H9 (cell line): ENCODE measurements around the gene KDM4C. TPM values are rescaled to one million over a fixed set of nuclear protein-coding genes. Genes with fewer than 3 reads are reported as not detected.

Source experiments
- DNase-seq: peaks from one replicate; pipeline ENCODE4 v3.0.0-alpha.2; 2017
- H2AFZ ChIP-seq: one replicate; pipeline ENCODE4 v1.6.1; 2013; ENCODE audit warnings: mild to moderate bottlenecking, low read length, control low read depth, moderate library complexity
- H2AK5ac ChIP-seq: 2 replicates; pipeline ENCODE4 v1.6.1; 2013; ENCODE audit warnings: low read length, control low read depth, mixed read lengths; ENCODE audit not compliant: insufficient read length
- H2BK120ac ChIP-seq: one replicate; pipeline ENCODE4 v1.6.1; 2013; ENCODE audit warnings: low read depth, mild to moderate bottlenecking, low read length, control low read depth, inconsistent platforms; ENCODE audit not compliant: poor library complexity, severe bottlenecking
- H2BK12ac ChIP-seq: 2 replicates; pipeline ENCODE4 v1.6.1; 2013; ENCODE audit warnings: low read length, control low read depth, mixed read lengths, low read depth; ENCODE audit not compliant: insufficient read length
- H2BK15ac ChIP-seq: 2 replicates; pipeline ENCODE4 v1.6.1; 2013; ENCODE audit warnings: low read depth, low read length, control low read depth
- H2BK20ac ChIP-seq: one replicate; pipeline ENCODE4 v1.6.1; 2013; ENCODE audit warnings: low read depth, mild to moderate bottlenecking, low read length, control low read depth, inconsistent platforms; ENCODE audit not compliant: poor library complexity, severe bottlenecking
- H2BK5ac ChIP-seq: 2 replicates; pipeline ENCODE4 v1.6.1; 2013; ENCODE audit warnings: low read length, control low read depth, mixed read lengths; ENCODE audit not compliant: insufficient read length
- H3K14ac ChIP-seq: 2 replicates; pipeline ENCODE4 v1.6.1; 2013; ENCODE audit warnings: low read length, control low read depth; ENCODE audit not compliant: insufficient read depth
- H3K18ac ChIP-seq: 2 replicates; pipeline ENCODE4 v1.6.1; 2013; ENCODE audit warnings: low read depth, mild to moderate bottlenecking, mixed read lengths, low read length, control low read depth; ENCODE audit not compliant: insufficient read length
- H3K23ac ChIP-seq: 2 replicates; pipeline ENCODE4 v1.6.1; 2013; ENCODE audit warnings: low read length, control low read depth, mixed read lengths, low read depth; ENCODE audit not compliant: insufficient read length
- H3K23me2 ChIP-seq: 2 replicates; pipeline ENCODE4 v1.6.1; 2013; ENCODE audit warnings: low read depth, mild to moderate bottlenecking, mixed read lengths, low read length, control low read depth; ENCODE audit not compliant: insufficient read length, poor library complexity, severe bottlenecking
- H3K27ac ChIP-seq: 2 replicates; pipeline ENCODE4 v1.5.1; 2013; ENCODE audit warnings: low read length, control low read depth, mixed read lengths, low read depth; ENCODE audit not compliant: insufficient read length
- H3K27me3 ChIP-seq: 2 replicates; pipeline ENCODE4 v1.6.1; 2013; ENCODE audit warnings: low read length, control low read depth, inconsistent platforms; ENCODE audit not compliant: insufficient read depth
- H3K4ac ChIP-seq: 2 replicates; pipeline ENCODE4 v1.6.1; 2013; ENCODE audit warnings: low read depth, mild to moderate bottlenecking, control low read depth, inconsistent platforms, low read length, moderate library complexity
- H3K4me1 ChIP-seq: 2 replicates; pipeline ENCODE4 v1.6.1; 2013; ENCODE audit warnings: low read length, control low read depth, inconsistent platforms; ENCODE audit not compliant: insufficient read depth
- H3K4me2 ChIP-seq: 2 replicates; pipeline ENCODE4 v1.6.1; 2013; ENCODE audit warnings: low read length, control low read depth, mixed read lengths; ENCODE audit not compliant: insufficient read length, insufficient read depth
- H3K56ac ChIP-seq: 2 replicates; pipeline ENCODE4 v1.6.1; 2013; ENCODE audit warnings: low read depth, mild to moderate bottlenecking, mixed read lengths, low read length, control low read depth; ENCODE audit not compliant: insufficient read length
- H3K79me1 ChIP-seq: 2 replicates; pipeline ENCODE4 v1.6.1; 2013; ENCODE audit warnings: low read depth, mild to moderate bottlenecking, moderate library complexity, low read length, control low read depth, inconsistent platforms; ENCODE audit not compliant: insufficient read depth, poor library complexity, severe bottlenecking
- H3K79me2 ChIP-seq: 2 replicates; pipeline ENCODE4 v1.6.1; 2013; ENCODE audit warnings: low read length, control low read depth, inconsistent platforms; ENCODE audit not compliant: insufficient read depth
- H3K9ac ChIP-seq: 2 replicates; pipeline ENCODE4 v1.6.1; 2013; ENCODE audit warnings: low read length, control low read depth, mixed read lengths; ENCODE audit not compliant: insufficient read length; ENCODE audit errors: extremely low read depth
- H3K9me3 ChIP-seq: one replicate; pipeline ENCODE4 v1.6.1; 2013; ENCODE audit warnings: low read depth, low read length, inconsistent platforms; ENCODE audit not compliant: control insufficient read depth
- H3T11ph ChIP-seq: one replicate; pipeline ENCODE4 v1.6.1; 2013; ENCODE audit warnings: mild to moderate bottlenecking, low read length, control low read depth, inconsistent platforms
- H4K20me1 ChIP-seq: one replicate; pipeline ENCODE4 v1.6.1; 2013; ENCODE audit not compliant: control insufficient read depth, insufficient read length, insufficient read depth
- H4K5ac ChIP-seq: 2 replicates; pipeline ENCODE4 v1.6.1; 2013; ENCODE audit warnings: low read depth, mild to moderate bottlenecking, mixed read lengths, low read length, control low read depth; ENCODE audit not compliant: insufficient read length
- H4K8ac ChIP-seq: replicated peaks from 2 replicates; pipeline ENCODE4 v1.6.1; 2013; ENCODE audit warnings: low read length, control low read depth, mixed read lengths, low read depth; ENCODE audit not compliant: insufficient read length
- H4K91ac ChIP-seq: 2 replicates; pipeline ENCODE4 v1.6.1; 2013; ENCODE audit warnings: low read depth, mild to moderate bottlenecking, moderate library complexity, mixed read lengths, low read length, control low read depth; ENCODE audit not compliant: insufficient read length
- H3K27ac Mint-ChIP-seq, 3 experiments: 2 replicates in 2 of 3; 3 replicates in 1 of 3; pipeline ENCODE4 v1.8.0; 2020 to 2021; ENCODE audit warnings: mixed read lengths in 3 of 3, mild to moderate bottlenecking in 1 of 3, moderate library complexity in 1 of 3
- H3K27me3 Mint-ChIP-seq: 2 replicates; pipeline ENCODE4 v1.8.0; 2021; ENCODE audit warnings: low read depth, mild to moderate bottlenecking, moderate library complexity, mixed read lengths
- H3K36me3 Mint-ChIP-seq, 3 experiments: 2 replicates in 2 of 3; 3 replicates in 1 of 3; pipeline ENCODE4 v1.8.0; 2020 to 2021; ENCODE audit warnings: low read depth in 3 of 3, mixed read lengths in 3 of 3; ENCODE audit not compliant: insufficient read depth in 1 of 3
- H3K4me1 Mint-ChIP-seq, 2 experiments: 2 replicates each; pipeline ENCODE4 v1.8.0; 2020; ENCODE audit warnings: mixed read lengths in 2 of 2
- H3K4me3 Mint-ChIP-seq, 2 experiments: 2 replicates in 1 of 2; 3 replicates in 1 of 2; pipeline ENCODE4 v1.8.0; 2020 to 2021; ENCODE audit warnings: mild to moderate bottlenecking in 2 of 2, mixed read lengths in 2 of 2, moderate library complexity in 1 of 2
- H3K9me3 Mint-ChIP-seq, 2 experiments: 2 replicates in 1 of 2; 3 replicates in 1 of 2; pipeline ENCODE4 v1.8.0; 2020; ENCODE audit warnings: mild to moderate bottlenecking in 2 of 2, mixed read lengths in 2 of 2, moderate library complexity in 1 of 2
- CTCF ChIP-seq: fragments of 200-600 bp; sonication (generic); conservative IDR thresholded peaks from 3 replicates; pipeline ENCODE4 v1.8.0; 2021; ENCODE audit warnings: antibody characterized with exemption, mild to moderate bottlenecking
- WGBS: extraction: QIAGEN DNeasy Blood & Tissue Kit; methylation state at CpG from one replicate; pipeline ENCODE4 v1.1.7; 2013; ENCODE audit warnings: missing lambda C conversion rate, low lambda C conversion rate, mixed read lengths; ENCODE audit not compliant: insufficient read length; ENCODE audit errors: extremely low coverage; 5-methylcytosine and 5-hydroxymethylcytosine counted together
- total RNA-seq: library from RNA; stranded (reverse); gene quantifications from 2 replicates; pipeline ENCODE4 v1.2.1, GENCODE V29; 2021

Gene KDM4C
- total RNA-seq, 1 experiment from 2014 or later, result 24.0 TPM

- no peak overlapping the region for H3K56ac ChIP-seq
- no peak overlapping the region for H3K4me2 ChIP-seq
- H3K27ac Mint-ChIP-seq, result peak overlapping the region; percentile 32 to 62 (median 50); a peak in 4 of 7 replicates
Observed at GRCh38 chr9:7097040-7097715, 339.4 kb downstream of the KDM4C start.

More at GRCh38 chr9:7097040-7097715, 339.4 kb downstream of the KDM4C start:
- H2BK12ac ChIP-seq, result no peak overlapping the region
- no peak overlapping the region for H2BK5ac ChIP-seq
- no peak overlapping the region for H2AK5ac ChIP-seq
- no peak for DNase-seq
- H3K9ac ChIP-seq, result no peak overlapping the region
- H3K18ac ChIP-seq, result no peak overlapping the region
- no peak overlapping the region for H2BK15ac ChIP-seq
- H3K79me1 ChIP-seq, result no peaks in the 10 kb centered on the region
- H3K9me3 Mint-ChIP-seq, result peaks cover 7 to 9% of the 10 kb centered on the region in 2 experiments; a peak in 2 of 5 replicates
- H3K14ac ChIP-seq, result no peak overlapping the region
- H3K9me3 ChIP-seq, result no peaks in the 10 kb centered on the region
- no peaks in the 10 kb centered on the region for H4K20me1 ChIP-seq
- no CpG with 5 or more reads among the region's 7 CpGs for WGBS
- no peak overlapping the region for H3K27ac ChIP-seq
- H3T11ph ChIP-seq, result no peak overlapping the region
- H4K91ac ChIP-seq, result no peak overlapping the region
- H3K27me3 Mint-ChIP-seq, result no peaks in the 10 kb centered on the region; the same call in 1 of the 2 replicates
- no peak overlapping the region for H3K4me3 Mint-ChIP-seq
- peaks cover 3 to 7% of the 10 kb centered on the region in 2 experiments; a peak in 2 of 4 replicates for H3K4me1 Mint-ChIP-seq
- H2AFZ ChIP-seq, result no peak overlapping the region
- H3K79me2 ChIP-seq, result no peaks in the 10 kb centered on the region
- no peak overlapping the region for H2BK20ac ChIP-seq
- no peak overlapping the region for H4K5ac ChIP-seq
- H4K8ac ChIP-seq, result no peak overlapping the region
- H3K4me1 ChIP-seq, result no peaks in the 10 kb centered on the region; the same call in 1 of the 2 replicates
- H3K23ac ChIP-seq, result no peak overlapping the region
- no peaks in the 10 kb centered on the region for H3K23me2 ChIP-seq
- no peak overlapping the region for H3K4ac ChIP-seq
- no peak for TF ChIP-seq CTCF
- no peak overlapping the region for H2BK120ac ChIP-seq
- peaks cover 6 to 18% (median 15%) of the 10 kb centered on the region in 3 experiments; a peak in 6 of 7 replicates for H3K36me3 Mint-ChIP-seq
- no peaks in the 10 kb centered on the region for H3K27me3 ChIP-seq
